ENCODE data around the gene BLOC1S4.
A peak's percentile ranks its signal among the peaks of the same experiment; 100 is the strongest.
"Not testable (repeated sequence)": the region's sequence is repeated elsewhere in the genome, so short reads cannot be mapped to it uniquely, and the experiment has no call there.

The BLOC1S4 gene

GRCh38 chr4:6716018-6716911 lies at the start of gene BLOC1S4:
Gene BLOC1S4 (plus strand): TSS chr4:6716174. CDS start chr4:6716210, 36 bp downstream.
- in situ Hi-C loops (cut with HindIII; ENCODE audit: low sequenced_read_pairs), result no loop called here
- TF ChIP-seq CTCF (IDR thresholded peaks at IDR 0.05; ENCODE audit: low read depth, low read length), result no peak
- peak; percentile 91 for DNase-seq (ENCODE audit: low read depth, low spot score)

GRCh38 chr4:6668391-6668790 lies 47.6 kb upstream of the BLOC1S4 start:
- in situ Hi-C loops (cut with HindIII; ENCODE audit: low sequenced_read_pairs), result no loop called here
- no peak for TF ChIP-seq CTCF (IDR thresholded peaks at IDR 0.05; ENCODE audit: low read depth, low read length)
- no peak for DNase-seq (ENCODE audit: low read depth, low spot score)
- no peak overlapping the region for H3K4me3 ChIP-seq (ENCODE audit: low read depth, low read length)

More at GRCh38 chr4:6716018-6716911, at the start of gene BLOC1S4:
- peak within 1 kb of the TSS; percentile 80 for H3K4me3 ChIP-seq (ENCODE audit: low read depth, low read length)

- TF ChIP-seq CTCF (IDR thresholded peaks at IDR 0.05; ENCODE audit: low read depth, low read length), result no peak
- no peak for DNase-seq (ENCODE audit: low read depth, low spot score)
- in situ Hi-C loops (cut with HindIII; ENCODE audit: low sequenced_read_pairs), result no loop called here
- no peak overlapping the region for H3K4me3 ChIP-seq (ENCODE audit: low read depth, low read length)
These were observed 44.3 kb upstream of the BLOC1S4 start for GRCh38 chr4:6671648-6672047.

- no peak overlapping the region for H3K4me3 ChIP-seq (ENCODE audit: low read depth, low read length)
- in situ Hi-C loops (cut with HindIII; ENCODE audit: low sequenced_read_pairs), result no loop called here
- no peak for DNase-seq (ENCODE audit: low read depth, low spot score)
- no peak for TF ChIP-seq CTCF (IDR thresholded peaks at IDR 0.05; ENCODE audit: low read depth, low read length)
These were observed 43.8 kb upstream of the BLOC1S4 start for GRCh38 chr4:6672131-6672530.

- H3K4me3 ChIP-seq (ENCODE audit: low read depth, low read length); DNase-seq (ENCODE audit: low read depth, low spot score); in situ Hi-C loops (cut with HindIII; ENCODE audit: low sequenced_read_pairs): not testable (repeated sequence)
These were observed 43.3 kb upstream of the BLOC1S4 start for GRCh38 chr4:6672541-6673190.

GRCh38 chr4:6673191-6673659 lies 42.7 kb upstream of the BLOC1S4 start:
- peak overlapping the region; percentile 56 for H3K4me3 ChIP-seq (ENCODE audit: low read depth, low read length)
- in situ Hi-C loops (cut with HindIII; ENCODE audit: low sequenced_read_pairs), result not testable (repeated sequence)

GRCh38 chr4:6673660-6674499 lies 42.1 kb upstream of the BLOC1S4 start:
- no peak for TF ChIP-seq CTCF (IDR thresholded peaks at IDR 0.05; ENCODE audit: low read depth, low read length)
- peak overlapping the region; percentile 56 for H3K4me3 ChIP-seq (ENCODE audit: low read depth, low read length)
- in situ Hi-C loops (cut with HindIII; ENCODE audit: low sequenced_read_pairs), result no loop called here
- peak; percentile 94 for DNase-seq (ENCODE audit: low read depth, low spot score)

More at GRCh38 chr4:6673191-6673659, 42.7 kb upstream of the BLOC1S4 start:
- not testable (repeated sequence) for DNase-seq (ENCODE audit: low read depth, low spot score)

Measured in astrocyte of the spinal cord (primary cell).